GM12892 (cell line): ENCODE measurements around the gene COPZ1.

Source experiments
- DNase-seq: peaks from one replicate; pipeline ENCODE4 v3.0.0; 2011; ENCODE audit not compliant: insufficient read length
- FAIRE-seq: peaks from 2 replicates; lab custom pipeline; 2011; peaks lifted over from hg19 to GRCh38; lab: Jason Lieb, UNC
- POLR2A ChIP-seq: IDR thresholded peaks from 2 replicates; pipeline ENCODE4 v1.6.1; 2011; ENCODE audit warnings: low read depth, low read length, control low read depth
- POLR2AphosphoS5 ChIP-seq: IDR thresholded peaks from 2 replicates; pipeline ENCODE4 v1.6.1; 2011; ENCODE audit warnings: low read depth, low read length, control low read depth
- TAF1 ChIP-seq: IDR thresholded peaks from 2 replicates; pipeline ENCODE4 v1.6.1; 2011; ENCODE audit warnings: low read depth, mild to moderate bottlenecking, control low read depth, low read length, borderline replicate concordance

COPZ1 gene

GRCh38 chr12:54378796-54379397 is 54.0 kb downstream of the COPZ1 start:
- TF ChIP-seq POLR2A, result no peak
- no peak for TF ChIP-seq POLR2AphosphoS5
- TF ChIP-seq TAF1, result no peak
- FAIRE-seq, result no peak
- no peak for DNase-seq

GRCh38 chr12:54379398-54380201 is 54.7 kb downstream of the COPZ1 start:
- no peak for TF ChIP-seq TAF1
- DNase-seq (peak; percentile 94), FAIRE-seq (peak; percentile 91)

- TF ChIP-seq POLR2A (no peak), TAF1 (no peak), POLR2AphosphoS5 (no peak)
- DNase-seq, result no peak
- FAIRE-seq, result no peak
Measured at GRCh38 chr12:54381136-54381535, 56.2 kb downstream of the COPZ1 start.

GRCh38 chr12:54383041-54383609 is 58.2 kb downstream of the COPZ1 start:
- TF ChIP-seq TAF1, result no peak
- TF ChIP-seq POLR2A, result no peak
- no peak for TF ChIP-seq POLR2AphosphoS5
- FAIRE-seq (no peak), DNase-seq (no peak)

GRCh38 chr12:54384591-54385041 is 59.7 kb downstream of the COPZ1 start, which contains the start of gene ZNF385A:
Gene ZNF385A, minus strand, starts transcription at chr12:54384733. Its CDS starts 219 bp downstream, at chr12:54384514.
- TF ChIP-seq POLR2A, result no peak
- FAIRE-seq, result no peak
- DNase-seq, result no peak

GRCh38 chr12:54385251-54385914 is 60.5 kb downstream of the COPZ1 start:
- FAIRE-seq (peak; percentile 63), DNase-seq (peak; percentile 59)
- TF ChIP-seq POLR2AphosphoS5, result no peak
- no peak for TF ChIP-seq TAF1
- TF ChIP-seq POLR2A, result 0 out of 2 replicates have a peak, but pooled peaks have one; percentile 13

- FAIRE-seq (no peak), DNase-seq (no peak)
- no peak for TF ChIP-seq TAF1
- TF ChIP-seq POLR2A, result no peak
- TF ChIP-seq POLR2AphosphoS5, result no peak
Measured at GRCh38 chr12:54386403-54387113, 61.6 kb downstream of the COPZ1 start.

- FAIRE-seq (no peak), DNase-seq (no peak)
- TF ChIP-seq POLR2A (no peak), POLR2AphosphoS5 (no peak), TAF1 (no peak)
Measured at GRCh38 chr12:54387114-54387467, 62.2 kb downstream of the COPZ1 start.

- TF ChIP-seq TAF1 (no peak), POLR2A (no peak), POLR2AphosphoS5 (no peak)
- no peak for DNase-seq
- no peak for FAIRE-seq
Measured at GRCh38 chr12:54388237-54389133, 63.6 kb downstream of the COPZ1 start.

GRCh38 chr12:54389134-54389508 is 64.2 kb downstream of the COPZ1 start:
- FAIRE-seq, result no peak
- DNase-seq, result no peak
- TF ChIP-seq POLR2A (no peak), POLR2AphosphoS5 (no peak), TAF1 (no peak)
